PFSK-1 (cell line): ENCODE data around the gene SLC44A2.

ENCODE experiments used
- POLR2AphosphoS5 ChIP-seq: IDR thresholded peaks from 2 replicates; pipeline ENCODE4 v1.6.1; 2012; ENCODE audit warnings: low read depth, mild to moderate bottlenecking, control low read depth, low read length, moderate library complexity
- SIN3A ChIP-seq: IDR thresholded peaks from 2 replicates; pipeline ENCODE4 v1.6.1; 2012; ENCODE audit warnings: mild to moderate bottlenecking, low read length, moderate library complexity, borderline replicate concordance; ENCODE audit not compliant: insufficient read depth
- TAF1 ChIP-seq: IDR thresholded peaks from 2 replicates; pipeline ENCODE4 v1.6.1; 2012; ENCODE audit warnings: low read length, control low read depth, borderline replicate concordance; ENCODE audit not compliant: insufficient read depth
- TF ChIP-seq, protein P1 (sequence below), 2 experiments: IDR thresholded peaks; 2 replicates each; pipeline versions ENCODE4 v1.6.1 to v1.8.0; 2011 to 2012; ENCODE audit warnings: low read depth in 2 of 2, low read length in 2 of 2, control low read depth in 1 of 2, inconsistent platforms in 1 of 2, mild to moderate bottlenecking in 1 of 2, moderate library complexity in 1 of 2; ENCODE audit not compliant: insufficient read depth in 1 of 2

DNA sequence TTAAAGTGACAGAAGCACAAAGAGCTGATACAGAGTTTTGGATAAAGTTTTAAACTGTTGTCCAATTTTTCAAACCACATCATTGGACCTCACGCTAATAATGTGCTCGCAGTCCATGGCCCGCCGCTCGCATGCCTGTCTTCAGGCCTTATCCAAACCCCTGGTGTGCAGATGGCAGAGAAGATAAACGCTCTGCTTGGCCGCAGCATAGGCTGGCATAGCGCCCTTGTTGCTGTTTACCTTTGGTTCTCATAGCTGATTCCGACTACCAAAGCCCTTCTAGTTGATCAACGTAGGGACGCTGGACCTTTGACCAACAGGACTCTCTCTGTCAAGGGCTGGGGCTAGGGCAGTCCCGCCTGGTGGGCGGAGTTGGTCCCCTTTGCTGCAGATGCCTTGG is 52.4 kb downstream of the SLC44A2 start:
- TF ChIP-seq, protein P1, sequence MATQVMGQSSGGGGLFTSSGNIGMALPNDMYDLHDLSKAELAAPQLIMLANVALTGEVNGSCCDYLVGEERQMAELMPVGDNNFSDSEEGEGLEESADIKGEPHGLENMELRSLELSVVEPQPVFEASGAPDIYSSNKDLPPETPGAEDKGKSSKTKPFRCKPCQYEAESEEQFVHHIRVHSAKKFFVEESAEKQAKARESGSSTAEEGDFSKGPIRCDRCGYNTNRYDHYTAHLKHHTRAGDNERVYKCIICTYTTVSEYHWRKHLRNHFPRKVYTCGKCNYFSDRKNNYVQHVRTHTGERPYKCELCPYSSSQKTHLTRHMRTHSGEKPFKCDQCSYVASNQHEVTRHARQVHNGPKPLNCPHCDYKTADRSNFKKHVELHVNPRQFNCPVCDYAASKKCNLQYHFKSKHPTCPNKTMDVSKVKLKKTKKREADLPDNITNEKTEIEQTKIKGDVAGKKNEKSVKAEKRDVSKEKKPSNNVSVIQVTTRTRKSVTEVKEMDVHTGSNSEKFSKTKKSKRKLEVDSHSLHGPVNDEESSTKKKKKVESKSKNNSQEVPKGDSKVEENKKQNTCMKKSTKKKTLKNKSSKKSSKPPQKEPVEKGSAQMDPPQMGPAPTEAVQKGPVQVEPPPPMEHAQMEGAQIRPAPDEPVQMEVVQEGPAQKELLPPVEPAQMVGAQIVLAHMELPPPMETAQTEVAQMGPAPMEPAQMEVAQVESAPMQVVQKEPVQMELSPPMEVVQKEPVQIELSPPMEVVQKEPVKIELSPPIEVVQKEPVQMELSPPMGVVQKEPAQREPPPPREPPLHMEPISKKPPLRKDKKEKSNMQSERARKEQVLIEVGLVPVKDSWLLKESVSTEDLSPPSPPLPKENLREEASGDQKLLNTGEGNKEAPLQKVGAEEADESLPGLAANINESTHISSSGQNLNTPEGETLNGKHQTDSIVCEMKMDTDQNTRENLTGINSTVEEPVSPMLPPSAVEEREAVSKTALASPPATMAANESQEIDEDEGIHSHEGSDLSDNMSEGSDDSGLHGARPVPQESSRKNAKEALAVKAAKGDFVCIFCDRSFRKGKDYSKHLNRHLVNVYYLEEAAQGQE (IDR thresholded peaks at IDR 0.05; ENCODE audit: insufficient read depth in 1 of 2, low read depth in 2 of 2, low read length in 2 of 2): no peak
- no peak for TF ChIP-seq POLR2AphosphoS5
- no peak for TF ChIP-seq SIN3A
- TF ChIP-seq TAF1: no peak
